Left kidney (tissue), 2 donors: ENCODE measurements around the gene RFT1. TPM values are rescaled to one million over a fixed set of nuclear protein-coding genes. Genes with fewer than 3 reads are reported as not detected.
"Not testable (repeated sequence)": the region's sequence is repeated elsewhere in the genome, so short reads cannot be mapped to it uniquely, and the experiment has no call there.

Experiments used
- DNase-seq: peaks from one replicate; pipeline ENCODE4 v3.0.0-alpha.2; 2013
- polyA plus RNA-seq: library from polyadenylated mRNA; unstranded; fragments of 120-200 nt; gene quantifications from one replicate; pipeline ENCODE4 v1.2.1, GENCODE V29; 2013; ENCODE audit not compliant: insufficient read length

RFT1 gene
- polyA plus RNA-seq, 1 donor: 25.1 TPM

DNA sequence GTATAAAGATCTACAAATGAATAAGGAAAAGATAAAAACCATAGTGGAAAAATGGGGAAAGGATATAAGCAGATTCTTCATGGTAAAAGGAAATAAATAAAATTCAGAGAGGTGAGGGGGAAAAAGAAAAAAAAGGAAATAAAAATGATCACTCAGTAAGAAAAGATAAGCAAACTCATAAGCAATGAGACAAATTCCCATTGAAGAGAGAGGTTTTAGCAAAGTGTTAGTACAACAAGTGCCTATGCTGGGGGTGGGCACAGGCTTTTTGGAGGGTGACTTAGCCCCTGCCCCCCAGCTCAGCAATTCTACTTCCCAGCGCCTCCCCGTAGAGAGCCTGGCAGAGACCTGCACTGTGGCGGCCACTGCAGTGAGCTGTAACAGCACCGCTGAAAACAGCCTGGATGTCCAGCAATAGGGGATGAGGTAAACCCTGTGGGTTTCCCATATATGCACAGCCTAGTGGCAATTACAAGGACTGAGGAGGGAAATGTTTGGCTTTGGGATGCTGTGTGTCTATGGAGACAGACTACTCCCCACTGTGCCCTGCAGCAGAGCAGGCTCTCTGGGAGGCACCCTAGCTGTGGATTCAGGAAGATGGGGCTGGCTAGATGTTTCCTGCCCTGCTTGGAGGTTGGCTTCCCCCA is 60.7 kb downstream of the RFT1 start:
- no peak for DNase-seq

DNA sequence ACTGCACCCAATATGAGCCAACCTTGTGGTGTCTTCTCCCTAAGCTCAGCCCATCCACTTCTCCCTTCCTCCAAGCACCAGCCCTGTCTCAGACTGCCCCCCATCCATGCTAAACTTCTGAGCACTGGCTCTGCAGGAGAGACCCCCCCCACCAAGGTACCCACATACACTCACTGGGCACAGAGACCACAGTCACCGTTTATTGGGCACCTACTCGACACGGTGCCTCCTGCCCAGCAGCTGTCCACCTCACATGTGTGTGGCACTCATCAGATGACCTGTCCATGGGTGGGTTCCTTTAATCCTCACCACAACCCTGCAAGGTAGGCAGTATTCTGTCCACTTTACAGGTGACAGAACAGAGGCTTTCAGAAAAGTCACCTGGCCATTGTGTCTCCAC is 62.1 kb downstream of the RFT1 start:
- no peak for DNase-seq

DNA sequence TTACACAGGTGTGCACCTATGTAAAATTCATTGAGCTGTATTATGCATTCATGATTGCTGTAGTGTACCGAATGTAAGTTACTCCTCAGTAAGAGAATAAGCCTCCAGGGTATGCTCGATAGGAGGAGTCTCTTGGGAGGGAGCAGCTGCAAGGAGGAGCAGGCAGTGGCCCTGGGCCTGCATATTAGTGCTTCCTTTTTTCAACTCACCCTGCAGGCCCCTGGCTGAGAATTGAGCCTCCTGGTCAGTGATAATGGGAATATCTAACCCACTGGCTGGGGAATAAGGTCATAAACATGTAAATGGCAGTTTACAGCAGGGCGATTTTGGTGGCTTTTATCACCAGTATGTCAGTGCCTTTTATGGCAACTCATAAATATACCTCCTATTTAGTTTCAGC is 62.7 kb downstream of the RFT1 start:
- no peak for DNase-seq

DNA sequence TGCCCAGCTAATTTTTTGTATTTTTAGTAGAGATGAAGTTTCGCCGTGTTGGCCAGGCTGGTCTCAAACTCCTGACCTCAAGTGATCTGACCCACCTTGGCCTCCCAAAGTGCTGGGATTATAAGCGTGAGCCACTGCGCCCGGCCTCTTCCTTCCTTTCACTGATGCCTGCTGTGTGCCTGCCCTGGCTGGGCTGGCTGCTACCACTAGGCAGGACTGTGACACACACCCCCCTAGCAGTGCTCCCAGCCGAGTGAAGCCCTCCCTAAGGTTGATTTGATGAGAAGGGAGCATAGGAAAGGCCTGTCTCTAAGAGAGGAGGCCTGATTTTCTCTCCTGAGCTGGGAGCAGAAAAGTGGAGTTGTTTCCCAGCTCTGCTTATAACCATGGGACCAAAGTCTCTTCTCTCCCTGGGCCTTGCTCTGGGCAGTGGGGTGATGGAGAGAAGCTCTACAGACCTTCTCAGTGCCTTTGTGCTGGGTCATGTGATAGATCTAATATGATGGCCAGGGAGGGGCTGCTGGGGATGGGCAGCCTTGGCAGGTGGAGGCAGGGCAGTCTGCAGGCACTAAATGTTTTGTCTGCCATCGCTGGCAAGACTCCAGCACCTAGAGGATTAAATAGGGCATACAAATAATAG is 64.3 kb downstream of the RFT1 start:
- no peak for DNase-seq

DNA sequence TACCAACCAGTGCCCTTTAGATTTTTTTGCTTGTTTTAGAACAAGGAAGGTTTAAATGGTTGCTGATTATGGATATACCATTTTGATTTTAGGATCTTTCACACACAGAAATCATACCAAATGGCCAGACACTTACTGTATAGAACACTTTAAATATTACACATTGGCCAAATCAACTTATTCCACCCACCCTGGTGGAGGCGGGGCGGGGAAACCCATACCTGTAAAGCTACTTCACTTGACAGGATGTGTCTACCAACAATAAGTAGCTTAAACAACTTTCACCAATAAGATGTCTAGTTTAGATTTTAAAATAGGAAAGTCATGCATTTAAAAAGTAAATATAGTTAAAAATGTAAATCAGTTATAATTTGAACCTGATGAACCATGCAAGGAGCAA is 67.3 kb downstream of the RFT1 start:
- no peak for DNase-seq

DNA sequence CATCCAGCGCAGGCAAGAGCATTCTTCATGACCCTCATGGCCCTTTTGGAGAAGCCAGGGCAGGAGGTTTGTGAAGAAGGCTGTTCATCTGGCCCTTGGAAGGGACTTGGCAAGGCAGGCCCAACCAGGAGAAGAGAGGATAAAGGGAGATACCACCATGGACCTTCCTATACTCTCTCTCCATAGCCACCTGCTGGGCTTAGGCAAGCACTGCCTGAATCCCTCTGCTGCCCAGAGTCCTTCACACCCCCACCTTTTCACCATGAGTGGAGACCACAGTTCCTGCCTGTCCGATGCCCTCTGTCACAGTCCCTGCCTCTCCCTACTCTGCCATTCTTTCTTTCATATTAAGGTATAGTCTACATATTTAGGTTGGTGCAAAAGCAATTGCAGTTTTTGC is 73.8 kb downstream of the RFT1 start:
- DNase-seq: no peak

DNA sequence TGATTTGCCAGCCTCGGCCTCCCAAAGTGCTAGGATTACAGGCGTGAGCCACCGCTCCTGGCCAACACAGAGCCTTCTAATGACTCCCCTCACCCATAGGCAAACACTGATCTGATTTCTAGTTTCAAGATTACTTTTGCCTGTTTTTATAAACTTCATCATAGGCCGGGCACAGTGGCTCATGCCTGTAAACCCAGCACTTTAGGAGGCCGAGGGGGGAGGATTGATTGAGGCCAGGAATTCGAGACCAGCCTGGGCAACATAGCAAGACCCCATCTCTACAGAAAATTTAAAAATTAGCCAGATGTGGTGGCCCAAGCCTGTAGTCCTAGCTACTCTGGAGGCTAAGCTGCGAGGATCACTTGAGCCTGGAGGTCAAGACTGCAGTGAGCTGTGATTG is 76.0 kb downstream of the RFT1 start:
- not testable (repeated sequence) for DNase-seq

DNA sequence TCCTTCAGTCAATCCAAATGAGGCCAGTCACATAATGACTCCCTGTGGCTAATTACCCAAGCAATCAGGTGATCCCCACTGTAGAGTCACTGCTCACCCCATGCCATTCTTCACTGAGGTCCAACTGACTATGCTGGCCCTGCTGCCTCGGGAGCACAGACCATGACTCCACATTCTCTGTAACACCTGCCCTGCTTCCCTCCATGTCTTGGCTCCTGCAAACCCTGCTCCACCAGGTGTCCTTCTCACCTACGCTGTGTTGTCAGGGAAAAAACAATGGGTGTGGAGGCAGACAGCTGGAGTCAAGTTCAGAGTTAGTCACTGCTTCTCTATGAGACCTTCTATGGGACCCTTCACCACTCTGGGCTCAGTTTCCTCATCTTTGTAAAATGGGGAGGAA is 78.3 kb downstream of the RFT1 start:
- DNase-seq: no peak

DNA sequence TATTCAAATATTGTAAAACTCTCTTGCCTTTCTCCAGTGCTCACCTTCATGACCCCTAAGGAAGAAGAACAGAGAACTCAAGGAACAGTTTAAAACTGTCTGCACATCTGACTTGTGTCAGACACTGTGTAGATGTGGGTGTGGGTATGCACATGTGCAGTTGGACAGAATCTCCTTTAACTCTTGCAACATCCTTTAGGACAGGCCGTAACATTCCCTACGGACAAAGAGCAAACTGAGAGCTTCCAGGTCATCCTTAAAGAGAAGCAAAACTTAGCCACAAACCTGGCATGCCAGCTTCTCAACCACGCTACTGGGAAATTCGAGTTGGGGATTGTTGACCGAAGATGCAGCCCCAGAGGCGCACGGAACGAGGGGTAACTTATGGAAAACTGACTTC is 80.2 kb downstream of the RFT1 start:
- DNase-seq: no peak

DNA sequence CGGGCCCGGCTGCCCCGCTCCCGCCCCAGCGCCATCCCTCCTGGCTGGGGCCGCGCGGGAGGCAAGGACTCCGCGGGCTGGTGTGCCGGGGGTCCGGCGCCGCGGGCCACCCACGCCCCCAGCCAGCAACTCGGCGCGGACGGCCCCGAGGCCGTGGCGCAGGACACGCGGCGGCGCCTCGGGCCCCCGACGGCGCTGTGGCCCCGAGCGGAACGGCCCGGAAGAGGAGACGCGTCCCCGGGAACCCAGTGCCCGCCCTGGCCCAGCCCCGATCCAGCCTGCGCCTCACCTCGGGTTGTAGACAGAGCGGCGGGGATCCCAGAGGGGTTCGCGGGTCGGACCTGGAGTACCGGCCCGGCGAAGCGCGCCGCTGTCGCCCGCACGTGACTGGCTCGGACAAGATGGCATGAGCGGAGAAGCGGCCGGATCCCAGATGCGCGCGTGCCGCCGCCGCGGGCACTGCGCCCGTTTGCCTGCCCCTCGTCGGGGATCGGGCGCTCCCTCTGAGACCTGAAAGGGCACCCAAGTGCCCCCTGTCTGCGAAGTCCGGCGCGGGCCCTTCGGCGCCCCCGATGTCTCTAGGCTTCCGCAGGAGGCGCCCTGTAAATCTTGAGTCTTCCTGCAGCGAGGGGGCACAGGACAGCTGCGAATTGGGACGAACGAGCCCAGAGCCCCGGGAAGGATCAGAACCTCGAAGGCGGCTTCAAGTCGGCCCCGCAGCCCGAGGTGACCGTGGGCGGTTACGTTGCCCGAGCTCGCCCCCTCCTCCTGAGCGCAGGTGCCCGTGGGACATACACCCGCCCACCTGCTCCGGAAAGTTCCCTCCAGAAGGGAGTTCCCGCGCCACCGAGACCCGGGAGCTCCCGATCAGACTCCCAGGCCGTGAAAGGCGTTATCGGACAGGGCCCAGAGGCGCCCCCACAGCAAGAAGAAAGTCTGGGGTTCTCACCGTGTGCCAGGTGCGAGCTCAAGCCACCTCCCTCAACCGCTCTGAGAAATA is 83.8 kb downstream of the RFT1 start:
- DNase-seq: peak; percentile 46

DNA sequence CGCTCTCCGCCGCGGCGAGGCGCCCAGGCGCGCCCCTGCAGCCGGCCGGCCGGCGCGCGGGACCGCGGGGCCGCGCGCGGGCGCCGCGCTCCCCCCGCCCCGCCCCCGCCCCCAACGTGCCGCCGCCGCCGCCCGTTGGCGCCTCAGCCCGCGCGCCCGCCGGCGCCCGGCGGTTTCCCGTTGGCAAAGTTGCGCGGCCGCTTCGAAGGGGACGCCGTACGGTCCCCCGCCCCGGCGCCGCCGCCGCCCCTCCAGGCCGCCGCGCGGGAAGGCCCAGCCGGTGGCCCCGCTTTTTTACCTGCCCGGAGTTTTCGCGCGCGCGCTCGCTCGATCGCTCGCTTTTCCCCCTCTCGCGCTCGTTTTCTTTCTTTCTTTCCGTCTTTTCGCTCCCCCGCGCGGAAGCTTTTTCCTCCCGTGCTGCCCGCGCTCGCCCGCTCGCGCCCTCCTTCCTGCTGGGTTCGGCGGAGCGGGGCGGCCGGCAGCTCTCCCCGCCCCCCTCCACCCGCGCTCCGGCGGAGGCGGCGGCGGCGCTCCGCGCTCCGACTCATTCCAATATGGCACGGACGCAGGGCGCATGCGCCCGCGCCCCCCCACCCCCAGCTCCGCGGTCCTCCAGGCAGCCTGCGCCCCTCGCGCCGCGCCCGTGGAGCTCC is 84.6 kb downstream of the RFT1 start, which contains the start of gene SFMBT1:
TSS of gene SFMBT1 (minus strand) at position 556 of the 653 bp plus-strand sequence. CDS start 76,945 bp downstream, outside the sequence.
- DNase-seq: peak; percentile 60

DNA sequence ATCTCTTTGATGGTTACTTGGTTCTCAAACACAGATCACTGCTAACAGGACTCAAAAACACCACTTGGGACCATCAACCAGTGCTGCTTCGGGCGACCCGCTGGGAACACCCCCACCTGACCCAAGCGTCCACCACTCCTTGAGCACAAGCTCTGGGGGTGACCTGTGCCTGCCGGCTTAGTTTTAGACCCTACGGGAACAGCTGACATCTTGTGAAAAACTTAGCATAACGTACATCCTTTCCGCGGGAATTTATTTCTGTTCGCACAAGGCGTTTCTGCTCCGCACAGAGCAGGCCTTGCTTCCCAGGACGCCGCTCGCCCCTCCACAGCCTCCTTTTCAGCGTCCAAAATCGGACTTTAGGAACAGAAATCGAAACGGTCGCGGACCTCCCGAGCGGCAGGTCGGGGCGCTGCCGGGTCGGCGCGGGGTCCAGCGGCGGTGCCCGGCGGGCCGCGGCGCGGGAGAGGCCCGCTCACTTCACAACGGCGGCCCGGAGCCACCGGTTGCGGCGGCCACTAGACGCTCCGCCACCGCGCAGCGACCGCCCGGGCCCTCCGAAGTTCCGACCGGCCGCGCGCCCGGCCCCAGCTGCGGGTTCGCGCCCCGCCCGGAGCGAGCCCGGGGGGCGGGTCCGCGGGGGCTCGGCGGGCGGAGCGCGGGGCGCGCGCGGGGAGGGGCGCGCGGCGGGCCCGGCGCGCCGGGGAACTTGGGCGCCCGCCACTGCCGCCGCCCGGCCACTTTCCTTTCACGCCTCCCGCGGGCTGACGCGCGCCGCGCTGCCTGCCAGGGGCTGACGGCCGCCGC is 85.3 kb downstream of the RFT1 start:
- DNase-seq: peak; percentile 25

DNA sequence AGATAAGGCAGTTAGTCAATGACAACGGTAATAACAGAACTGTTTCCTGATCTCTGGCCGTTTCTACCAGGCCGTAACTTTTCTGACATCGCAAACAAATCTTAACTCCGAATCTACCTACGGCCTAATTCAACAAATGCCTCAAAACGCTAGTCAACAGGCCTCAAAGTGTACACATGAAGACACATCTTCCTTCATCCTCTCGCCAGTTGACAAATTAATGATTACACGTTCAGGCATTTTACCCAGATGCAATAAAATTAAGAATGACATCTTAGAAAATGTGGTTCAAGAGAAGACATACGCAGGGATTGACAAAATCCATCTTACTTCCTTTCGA is 85.9 kb downstream of the RFT1 start:
- DNase-seq: no peak

DNA sequence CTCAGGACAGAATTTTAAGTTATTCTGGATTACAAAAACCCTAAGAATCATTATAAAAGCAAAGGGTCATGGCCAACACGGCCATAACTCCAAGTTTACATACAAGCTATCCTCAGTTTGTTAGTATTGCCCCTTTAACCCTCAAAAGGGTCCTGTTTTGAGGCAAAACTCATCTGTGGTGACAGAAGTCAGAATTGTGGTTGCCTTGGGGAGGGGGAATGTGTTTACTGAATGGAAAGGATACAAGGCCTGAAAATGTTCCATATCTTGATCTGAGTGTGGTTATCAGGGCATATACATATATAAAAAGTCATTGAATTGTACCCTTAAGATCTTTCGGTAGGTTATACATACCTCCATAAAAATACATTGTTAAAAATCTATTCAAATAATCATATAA is 86.5 kb downstream of the RFT1 start:
- no peak for DNase-seq

DNA sequence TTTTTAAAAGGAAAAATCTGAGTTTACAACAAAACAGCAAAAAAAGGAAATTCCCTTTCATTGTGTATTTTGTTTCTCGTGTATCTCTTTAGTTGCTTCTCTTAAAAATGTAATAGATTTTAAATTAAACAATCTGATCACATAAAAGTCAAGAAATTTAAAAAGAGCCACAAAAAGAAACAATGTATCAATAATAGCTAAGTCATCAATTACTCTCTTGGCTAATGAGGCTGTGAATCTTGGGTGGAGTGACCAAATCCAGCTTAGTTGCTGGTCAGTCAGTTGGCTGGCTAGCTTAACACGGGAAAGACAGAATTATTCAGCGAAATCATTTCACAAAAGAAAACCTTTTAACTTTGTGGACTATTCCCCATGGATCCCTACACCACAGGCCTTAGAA is 87.6 kb downstream of the RFT1 start:
- DNase-seq: no peak

DNA sequence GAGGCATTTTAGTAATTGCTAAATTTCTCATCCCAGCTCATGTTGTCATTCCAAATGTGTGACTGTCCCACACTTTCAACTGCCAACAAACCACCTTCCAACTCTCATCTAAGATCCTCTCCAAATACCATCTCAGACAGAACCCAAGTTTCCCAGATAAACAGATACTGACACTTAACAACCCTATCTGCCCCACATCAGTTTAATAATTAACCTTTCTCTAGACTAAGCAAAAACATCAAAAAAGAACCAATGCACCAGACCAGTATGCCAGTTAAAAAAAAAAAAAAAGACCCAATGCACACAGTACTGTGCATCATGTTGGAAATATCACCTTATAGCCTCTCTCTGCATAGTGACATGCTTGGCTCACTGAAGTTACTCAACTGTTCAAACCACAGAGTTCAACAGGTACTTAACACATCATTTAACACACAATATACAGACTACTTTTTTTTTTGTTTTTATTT is 89.8 kb downstream of the RFT1 start:
- DNase-seq: no peak

DNA sequence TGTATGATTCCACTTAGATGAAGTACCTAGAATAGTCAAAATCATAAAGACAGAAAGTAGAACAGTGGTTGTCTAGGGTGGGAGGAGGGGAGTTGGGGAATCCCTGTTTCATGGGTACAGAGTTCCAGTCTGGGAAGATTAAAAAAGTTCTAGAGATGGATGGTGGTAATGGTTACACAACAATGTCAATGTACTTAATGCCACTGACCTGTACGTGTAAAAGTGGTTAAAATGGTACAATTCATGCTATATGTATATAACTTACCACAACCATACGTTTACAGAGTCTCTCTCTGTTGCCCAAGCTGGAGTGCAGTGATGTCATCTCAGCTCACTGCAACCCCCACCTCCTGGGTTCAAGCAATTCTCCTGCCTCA is 90.9 kb downstream of the RFT1 start:
- DNase-seq: no peak

DNA sequence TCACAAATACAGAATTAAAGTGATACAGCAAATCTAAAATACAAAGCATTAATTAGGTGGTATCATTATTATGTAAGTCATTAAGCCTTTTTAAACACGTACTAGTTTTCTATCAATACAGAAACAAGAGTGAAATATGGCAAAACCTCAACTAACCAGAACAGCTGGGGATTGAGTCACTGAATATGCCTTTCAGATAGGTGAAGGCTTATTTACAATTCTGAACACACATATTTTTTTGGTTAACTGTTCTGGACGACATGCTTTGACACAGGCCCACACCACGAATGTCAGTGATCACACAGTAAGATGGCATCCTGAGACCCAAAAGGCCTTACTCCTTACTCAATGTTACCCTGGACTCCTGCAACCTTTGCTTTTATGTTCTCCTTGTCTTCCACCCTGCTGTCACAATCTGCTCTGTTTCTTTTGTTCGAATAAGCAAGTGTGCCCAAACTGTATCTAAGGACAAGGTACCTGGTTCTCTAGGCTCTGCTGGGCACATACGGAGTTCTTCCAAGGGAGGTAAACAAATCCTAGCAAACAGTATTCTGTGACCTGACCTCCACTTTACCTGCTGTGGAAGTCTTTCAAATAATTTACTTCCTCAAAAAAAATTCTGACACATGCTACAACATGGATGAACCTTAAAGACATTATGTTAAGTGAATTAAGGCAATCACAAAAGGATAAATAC is 91.4 kb downstream of the RFT1 start:
- DNase-seq: no peak
